AG04449 (cell line): Measurements from ENCODE around the gene GPC1.
A peak's percentile ranks its signal among the peaks of the same experiment; 100 is the strongest.

Source experiments
- CTCF ChIA-PET: fragments of 350-600 bp; formaldehyde crosslinking; extraction: SDS; loops from one replicate; lab custom pipeline; 2021; ENCODE audit warnings: antibody characterized with exemption; lab: Yijun Ruan, JAX
- POLR2A ChIA-PET: fragments of 400-600, 350-600 bp; formaldehyde crosslinking; extraction: SDS; loops from one replicate; lab custom pipeline; 2020; ENCODE audit warnings: antibody characterized with exemption, inconsistent platforms; lab: Yijun Ruan, JAX
- DNase-seq: peaks from one replicate; pipeline ENCODE4 v3.0.0-alpha.2; 2010; ENCODE audit warnings: low read depth, low spot score
- H3K4me3 ChIP-seq: 2 replicates; pipeline ENCODE4 v1.5.1; 2011; ENCODE audit warnings: low read depth, mild to moderate bottlenecking, control low read depth, low read length
- CTCF ChIP-seq: IDR thresholded peaks from one replicate; pipeline ENCODE4 v1.5.1; 2011; ENCODE audit warnings: mild to moderate bottlenecking, moderate library complexity, low read length, control low read depth, inconsistent platforms; ENCODE audit not compliant: insufficient read depth; ENCODE audit errors: missing control alignments

Gene GPC1

GRCh38 chr2:240452462-240453256 is 17.2 kb downstream of the GPC1 start:
- peak overlapping the region; percentile 54 for H3K4me3 ChIP-seq
- DNase-seq = no peak
- ChIA-PET POLR2A (no interaction called here), CTCF (interaction anchor here (1.1 to 1.6 kb wide), 2 partner anchors 14 kb away, joined by 3 to 4 read pairs; no protein-coding TSS in a partner anchor)
- no peak for TF ChIP-seq CTCF

GRCh38 chr2:240453461-240454105 is 18.1 kb downstream of the GPC1 start:
- ChIA-PET POLR2A (no interaction called here), CTCF (interaction anchor here (1.6 kb wide), 2 partner anchors 15 to 221 kb away, joined by 4 to 7 read pairs; no protein-coding TSS in a partner anchor)
- no peak overlapping the region for H3K4me3 ChIP-seq
- no peak for TF ChIP-seq CTCF
- DNase-seq = no peak

- POLR2A ChIA-PET = interaction anchor here (0.7 kb wide), 1 partner anchor 196 kb away, joined by 3 read pairs; no protein-coding TSS in a partner anchor
- no peak for DNase-seq
- no peak overlapping the region for H3K4me3 ChIP-seq
- CTCF ChIA-PET = interaction anchor here (0.8 to 1.6 kb wide), 3 partner anchors 15 to 221 kb away, joined by 3 to 7 read pairs (median 4); no protein-coding TSS in a partner anchor
- no peak for TF ChIP-seq CTCF
Measured at GRCh38 chr2:240454106-240454901, 18.8 kb downstream of the GPC1 start.

GRCh38 chr2:240455272-240455646 is 19.8 kb downstream of the GPC1 start:
- TF ChIP-seq CTCF = no peak
- ChIA-PET CTCF (interaction anchor here (0.8 to 1.6 kb wide), 2 partner anchors 19 to 222 kb away, joined by 3 to 7 read pairs; no protein-coding TSS in a partner anchor), POLR2A (no interaction called here)
- no peak overlapping the region for H3K4me3 ChIP-seq
- DNase-seq = no peak

- ChIA-PET POLR2A (no interaction called here), CTCF (no interaction called here)
- no peak overlapping the region for H3K4me3 ChIP-seq
- no peak for DNase-seq
- TF ChIP-seq CTCF = no peak
Measured at GRCh38 chr2:240455647-240456446, 20.4 kb downstream of the GPC1 start.
